Stimulated activated CD8-positive, alpha-beta memory T cell treated with anti-CD3 and anti-CD28 coated beads, Interleukin-12 subunit alpha, Interleukin-12 subunit beta, amount 100 ng/mL, for 24 hours (primary cell): Measurements from ENCODE around the gene HABP4.

ENCODE experiments used
- DNase-seq: peaks from one replicate; pipeline ENCODE4 v3.0.0-alpha.2; 2020; ENCODE audit errors: extremely low read depth

HABP4 gene

DNA sequence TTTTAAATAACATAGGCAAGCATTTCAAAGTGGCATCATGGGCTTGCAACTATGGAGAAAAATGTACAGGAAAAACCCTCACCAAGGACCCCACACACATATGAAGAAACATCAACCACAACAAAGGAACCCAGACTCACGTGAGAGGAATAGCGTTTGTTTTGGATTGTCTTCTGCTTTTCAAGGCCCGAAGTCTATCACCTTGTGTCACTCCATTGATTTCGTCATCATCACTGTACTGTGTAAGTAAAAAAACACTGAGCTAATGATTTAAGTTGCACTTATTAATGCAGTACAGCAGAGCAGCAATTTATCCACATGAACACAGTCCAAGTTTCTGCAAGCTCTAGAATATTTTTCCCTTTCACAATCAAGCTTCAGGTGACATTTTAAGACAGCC is 72.4 kb downstream of the HABP4 start:
- DNase-seq = no peak

DNA sequence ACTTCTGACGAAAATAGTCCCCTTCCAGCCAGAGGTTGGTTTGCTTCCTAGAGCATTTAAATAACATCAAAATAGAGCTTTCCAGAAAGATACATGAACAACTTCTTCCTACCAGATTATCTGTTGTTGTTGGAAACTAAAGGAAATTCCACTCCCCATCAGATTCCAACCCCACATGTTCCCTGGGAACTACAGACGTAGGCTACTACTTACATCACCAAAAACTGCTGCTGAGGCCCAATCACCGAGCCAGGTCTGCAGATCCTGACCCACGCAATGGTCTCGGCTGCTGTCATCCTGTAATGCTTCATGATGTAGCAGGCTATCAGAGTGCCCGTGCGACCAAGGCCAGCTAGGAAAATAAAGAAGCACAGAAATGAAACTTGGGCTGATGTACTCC is 73.4 kb downstream of the HABP4 start:
- DNase-seq = no peak

- no peak for DNase-seq
Measured at GRCh38 chr9:96524045-96524444, 74.1 kb downstream of the HABP4 start.

DNA sequence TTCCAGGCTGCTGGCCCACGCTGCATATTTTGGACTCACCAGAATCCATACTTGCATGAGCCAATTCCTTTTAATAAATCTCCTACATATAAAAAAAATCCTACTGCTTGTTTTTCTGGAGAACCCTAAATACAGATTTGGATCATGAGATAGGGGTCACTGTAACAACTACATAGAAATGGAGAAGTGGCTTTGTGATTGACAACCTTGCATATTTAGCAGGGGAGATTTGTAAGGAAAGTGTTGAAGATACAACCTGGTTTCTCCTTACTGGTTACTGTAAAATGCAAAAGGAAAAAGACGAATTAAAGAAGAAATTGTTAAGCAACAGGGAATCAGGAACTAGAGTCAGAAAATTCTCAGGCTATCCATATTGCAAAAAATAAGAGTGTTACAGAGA is 74.8 kb downstream of the HABP4 start:
- no peak for DNase-seq

GRCh38 chr9:96532173-96532572 is 82.2 kb downstream of the HABP4 start:
- DNase-seq = no peak

DNA sequence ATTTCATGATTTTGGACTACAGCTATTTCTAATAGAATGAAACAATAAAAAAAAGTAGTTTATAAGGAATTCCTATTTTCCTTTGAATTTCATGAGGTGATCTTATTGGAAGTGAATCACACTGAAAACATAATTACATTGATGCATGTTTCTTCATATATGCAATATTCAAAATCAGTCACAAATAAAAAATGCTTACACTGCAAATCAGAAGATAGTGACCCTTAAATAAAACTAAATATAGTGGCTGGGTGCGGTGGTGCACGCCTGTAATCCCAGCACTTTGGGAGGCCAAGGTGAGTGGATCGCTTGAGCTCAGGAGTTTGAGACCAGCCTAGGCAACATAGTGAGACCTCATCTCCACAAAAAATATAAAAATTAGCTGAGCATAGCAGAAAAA is 90.1 kb downstream of the HABP4 start:
- no peak for DNase-seq
